NCI-H2196 treated with DMSO at 0.1 percent for 48 hours (cell line): ENCODE results near the gene DNAJA4.

Experiments
- DNase-seq: peaks from one replicate; lab custom pipeline; 2025; ENCODE audit not compliant: unreplicated experiment; lab: John Stamatoyannopoulos, UW

Gene DNAJA4

GRCh38 chr15:78313383-78313782 is 49.0 kb downstream of the DNAJA4 start:
- DNase-seq: no peak

- no peak for DNase-seq
Observed at GRCh38 chr15:78314181-78314581, 49.8 kb downstream of the DNAJA4 start.

GRCh38 chr15:78315686-78316282 is 51.4 kb downstream of the DNAJA4 start:
- DNase-seq: no peak

GRCh38 chr15:78316283-78317083 is 52.1 kb downstream of the DNAJA4 start:
- no peak for DNase-seq

GRCh38 chr15:78317145-78317836 is 52.9 kb downstream of the DNAJA4 start:
- no peak for DNase-seq

- no peak for DNase-seq
Observed at GRCh38 chr15:78319588-78319987, 55.2 kb downstream of the DNAJA4 start.

GRCh38 chr15:78320183-78320582 is 55.8 kb downstream of the DNAJA4 start:
- no peak for DNase-seq

- no peak for DNase-seq
Observed at GRCh38 chr15:78321041-78321570, 56.7 kb downstream of the DNAJA4 start.

- no peak for DNase-seq
Observed at GRCh38 chr15:78321786-78322185, 57.4 kb downstream of the DNAJA4 start.

GRCh38 chr15:78322243-78322642 is 57.9 kb downstream of the DNAJA4 start:
- DNase-seq: no peak

GRCh38 chr15:78322724-78323521 is 58.6 kb downstream of the DNAJA4 start:
- no peak for DNase-seq

GRCh38 chr15:78323693-78324092 is 59.3 kb downstream of the DNAJA4 start:
- no peak for DNase-seq

GRCh38 chr15:78324144-78324543 is 59.8 kb downstream of the DNAJA4 start:
- no peak for DNase-seq

GRCh38 chr15:78325092-78325843 is 60.9 kb downstream of the DNAJA4 start:
- no peak for DNase-seq

- DNase-seq: no peak
Observed at GRCh38 chr15:78327466-78327865, 63.1 kb downstream of the DNAJA4 start.

GRCh38 chr15:78329625-78330024 is 65.3 kb downstream of the DNAJA4 start:
- DNase-seq: no peak
